ENCODE data around the gene STAP2. TPM values are rescaled to one million over a fixed set of nuclear protein-coding genes. Genes with fewer than 3 reads are reported as not detected.

Gene STAP2
- total RNA-seq, 3 donors from 2014 or later: 1.6 to 51.4 (median 25.9) TPM

DNA sequence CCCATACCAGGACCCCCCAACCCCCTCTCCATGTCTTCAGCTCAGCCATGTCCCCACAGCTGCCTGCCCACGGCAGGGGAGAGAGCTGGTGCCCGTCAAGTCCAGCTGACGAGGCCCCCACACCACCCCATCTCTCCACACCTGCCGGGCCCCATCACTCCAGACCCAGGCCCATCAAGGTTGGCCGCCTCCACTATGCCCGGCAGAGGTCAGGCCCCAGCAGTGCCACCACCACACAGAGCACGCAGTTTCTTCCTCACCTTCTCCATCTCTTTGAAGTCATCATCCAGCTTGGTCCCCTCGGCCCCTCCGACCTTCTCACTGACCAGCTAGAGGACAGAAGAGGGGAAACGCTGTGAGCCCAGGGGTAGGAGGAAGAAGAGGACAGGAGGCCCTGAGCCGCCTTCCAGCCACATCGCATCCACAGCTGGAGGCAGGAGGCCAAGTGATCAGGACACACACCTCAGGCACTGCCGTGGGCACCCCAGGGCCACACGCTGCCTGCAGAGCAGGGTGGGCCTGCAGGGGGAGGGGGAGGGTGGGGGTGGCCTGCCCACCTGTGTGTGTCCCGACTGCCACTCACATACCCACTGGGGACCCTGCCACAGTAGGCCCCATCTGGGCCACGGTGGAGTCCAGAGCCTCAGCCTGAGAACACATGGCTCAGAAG lies 28.2 kb upstream of the STAP2 start:
- H3K36me3 ChIP-seq: no peaks in the 10 kb centered on the region
- H3K27me3 ChIP-seq: no peaks in the 10 kb centered on the region
- H3K27ac ChIP-seq: no peak overlapping the region
- H3K4me3 ChIP-seq: no peak overlapping the region
- TF ChIP-seq, protein P1, sequence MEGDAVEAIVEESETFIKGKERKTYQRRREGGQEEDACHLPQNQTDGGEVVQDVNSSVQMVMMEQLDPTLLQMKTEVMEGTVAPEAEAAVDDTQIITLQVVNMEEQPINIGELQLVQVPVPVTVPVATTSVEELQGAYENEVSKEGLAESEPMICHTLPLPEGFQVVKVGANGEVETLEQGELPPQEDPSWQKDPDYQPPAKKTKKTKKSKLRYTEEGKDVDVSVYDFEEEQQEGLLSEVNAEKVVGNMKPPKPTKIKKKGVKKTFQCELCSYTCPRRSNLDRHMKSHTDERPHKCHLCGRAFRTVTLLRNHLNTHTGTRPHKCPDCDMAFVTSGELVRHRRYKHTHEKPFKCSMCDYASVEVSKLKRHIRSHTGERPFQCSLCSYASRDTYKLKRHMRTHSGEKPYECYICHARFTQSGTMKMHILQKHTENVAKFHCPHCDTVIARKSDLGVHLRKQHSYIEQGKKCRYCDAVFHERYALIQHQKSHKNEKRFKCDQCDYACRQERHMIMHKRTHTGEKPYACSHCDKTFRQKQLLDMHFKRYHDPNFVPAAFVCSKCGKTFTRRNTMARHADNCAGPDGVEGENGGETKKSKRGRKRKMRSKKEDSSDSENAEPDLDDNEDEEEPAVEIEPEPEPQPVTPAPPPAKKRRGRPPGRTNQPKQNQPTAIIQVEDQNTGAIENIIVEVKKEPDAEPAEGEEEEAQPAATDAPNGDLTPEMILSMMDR (IDR thresholded peaks at IDR 0.05): no peak
- TF ChIP-seq POLR2AphosphoS5 (IDR thresholded peaks at IDR 0.05): no peak
- no peak for TF ChIP-seq POLR2A (IDR thresholded peaks at IDR 0.05)
- H3K4me1 ChIP-seq: peaks cover 21 to 35% of the 10 kb centered on the region in 2 donors
- DNase-seq (ENCODE audit: low spot score in 2 of 2): no peak
- no peaks in the 10 kb centered on the region for H3K9me3 ChIP-seq
- intact Hi-C loops (cut with DNase I; ENCODE audit: low total_unique reads): loop anchor here (1.0 to 10.0 kb wide), 3 partner anchors 40 to 1358 kb away; partner anchors contain the start of genes CATSPERD and LONP1

DNA sequence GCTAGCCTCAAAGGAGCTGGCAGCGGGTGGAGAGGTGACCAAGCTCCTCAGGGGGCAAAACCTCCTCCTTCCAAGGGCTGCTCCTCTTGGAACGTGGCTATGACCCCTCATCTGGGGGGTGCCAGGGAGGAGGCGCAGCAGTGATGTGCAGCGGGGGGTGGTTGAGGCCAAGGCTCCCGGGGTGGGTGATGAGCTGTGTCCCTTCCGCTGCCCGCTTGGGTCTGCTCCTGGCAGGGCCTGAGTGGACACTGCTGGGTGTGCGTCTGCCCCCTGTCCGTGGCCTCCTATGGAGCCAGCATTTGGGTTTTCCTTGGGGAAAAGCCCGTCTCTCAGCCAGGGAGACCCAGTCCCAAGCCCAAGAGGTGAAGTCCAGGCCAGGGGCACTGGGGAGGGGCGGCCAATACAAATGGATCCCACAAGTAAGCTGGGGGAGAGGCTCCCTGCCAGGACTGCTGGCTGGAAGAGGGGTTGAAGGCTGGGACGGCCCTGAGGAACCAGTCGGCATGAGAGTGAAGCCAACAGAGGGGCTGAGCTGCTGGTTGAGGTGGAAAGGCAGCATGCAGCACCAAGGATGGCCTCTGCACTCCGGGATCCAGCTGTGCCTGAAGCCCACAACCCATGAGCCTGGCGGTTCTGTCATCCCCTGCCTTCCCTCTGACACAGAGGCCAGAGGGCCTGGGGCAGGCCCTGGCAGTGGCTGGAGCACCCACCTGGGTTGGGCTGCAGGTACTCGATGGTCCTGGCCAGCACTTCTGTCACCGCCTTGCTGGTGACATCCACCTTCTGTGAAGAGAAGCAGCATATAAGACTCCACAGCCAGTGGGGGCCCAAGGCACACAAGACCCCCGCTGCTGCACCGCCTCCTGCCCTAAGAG lies 27.4 kb upstream of the STAP2 start:
- H3K27ac ChIP-seq: no peak overlapping the region
- intact Hi-C loops (cut with DNase I; ENCODE audit: low total_unique reads): loop anchor here (10.0 kb wide), 2 partner anchors 101 to 1359 kb away; partner anchors contain the start of genes CATSPERD and LONP1
- no peaks in the 10 kb centered on the region for H3K27me3 ChIP-seq
- no peak for DNase-seq (ENCODE audit: low spot score in 2 of 2)
- no peaks in the 10 kb centered on the region for H3K9me3 ChIP-seq
- TF ChIP-seq, protein P1 (IDR thresholded peaks at IDR 0.05): no peak
- no peak for TF ChIP-seq POLR2AphosphoS5 (IDR thresholded peaks at IDR 0.05)
- no peak overlapping the region for H3K4me3 ChIP-seq
- H3K4me1 ChIP-seq: peaks cover 21 to 27% of the 10 kb centered on the region in 2 donors
- H3K36me3 ChIP-seq: no peaks in the 10 kb centered on the region

DNA sequence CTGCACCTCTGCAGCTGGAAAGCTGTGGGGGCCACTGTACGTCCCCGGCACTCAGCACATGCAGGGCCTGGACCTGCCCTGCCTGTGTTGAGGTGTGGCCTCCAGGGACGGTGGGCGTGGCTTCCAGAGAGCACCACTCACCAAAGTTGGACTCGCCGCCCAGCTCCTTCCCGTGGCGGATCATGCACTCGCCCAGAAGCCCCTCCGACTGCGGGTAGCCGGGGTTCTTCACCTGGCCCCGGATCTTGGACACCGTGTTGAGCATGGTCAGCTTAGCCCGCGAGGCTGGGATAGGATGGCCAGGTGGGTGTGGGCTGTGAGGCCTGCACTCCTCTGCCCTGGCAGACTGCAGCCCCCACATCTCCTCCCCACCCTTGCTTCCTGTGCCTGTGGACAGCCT lies 26.7 kb upstream of the STAP2 start:
- no peak for TF ChIP-seq POLR2AphosphoS5 (IDR thresholded peaks at IDR 0.05)
- TF ChIP-seq, protein P1 (IDR thresholded peaks at IDR 0.05): no peak
- TF ChIP-seq POLR2A (IDR thresholded peaks at IDR 0.05): no peak
- Histone ChIP-seq H3K27me3 (no peaks in the 10 kb centered on the region), H3K27ac (no peak overlapping the region), H3K4me1 (peaks cover 20 to 21% of the 10 kb centered on the region in 2 donors), H3K4me3 (no peak overlapping the region), H3K9me3 (no peaks in the 10 kb centered on the region), H3K36me3 (no peaks in the 10 kb centered on the region)
- DNase-seq (ENCODE audit: low spot score in 2 of 2): no peak
- intact Hi-C loops (cut with DNase I; ENCODE audit: low total_unique reads): loop anchor here (10.0 kb wide), 2 partner anchors 101 to 1359 kb away; partner anchors contain the start of genes CATSPERD and LONP1

DNA sequence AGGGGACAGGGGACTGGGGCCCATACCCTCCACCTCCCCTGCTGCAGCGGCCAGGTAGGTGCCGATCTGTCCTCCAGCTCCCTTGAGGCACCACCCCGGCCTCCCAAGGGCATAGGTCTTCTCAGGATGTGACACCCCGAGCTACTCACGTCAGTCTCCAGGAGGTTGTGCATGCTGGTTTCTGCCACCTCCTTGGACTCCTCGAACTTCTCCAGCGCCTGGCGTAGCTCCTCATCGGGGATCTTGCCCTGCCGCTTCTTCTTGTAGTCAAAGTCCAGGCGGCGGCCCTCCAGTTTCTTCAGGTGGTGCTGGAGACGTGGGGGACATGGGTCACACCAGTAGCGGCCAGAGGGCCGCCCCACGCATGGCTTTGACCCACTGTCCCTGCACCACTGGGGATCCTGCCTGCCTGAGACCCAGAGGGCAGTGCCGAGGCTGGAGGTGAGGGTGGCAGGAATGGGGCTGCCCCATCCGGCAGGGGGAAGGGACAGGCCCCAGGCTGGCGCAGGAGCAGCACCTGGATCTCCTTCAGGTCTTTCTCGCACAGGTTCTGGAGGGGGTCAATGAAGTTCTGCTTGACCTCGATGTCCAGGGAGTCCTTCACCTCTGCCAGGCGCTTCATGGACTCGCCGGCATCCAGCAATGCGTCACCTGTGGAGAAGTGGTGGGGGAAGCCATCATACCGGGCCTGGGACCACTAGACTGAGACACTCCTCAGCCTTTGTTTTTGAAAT lies 25.1 kb upstream of the STAP2 start:
- DNase-seq (ENCODE audit: low spot score in 2 of 2): no peak
- Histone ChIP-seq H3K27me3 (no peaks in the 10 kb centered on the region), H3K4me1 (peaks cover 8 to 9% of the 10 kb centered on the region in 2 donors), H3K27ac (no peak overlapping the region), H3K36me3 (no peaks in the 10 kb centered on the region), H3K4me3 (no peak overlapping the region), H3K9me3 (no peaks in the 10 kb centered on the region)
- intact Hi-C loops (cut with DNase I; ENCODE audit: low total_unique reads): loop anchor here (10.0 kb wide), 2 partner anchors 99 to 1361 kb away; partner anchors contain the start of genes CATSPERD and LONP1
- TF ChIP-seq POLR2A (IDR thresholded peaks at IDR 0.05): no peak
- TF ChIP-seq POLR2AphosphoS5 (IDR thresholded peaks at IDR 0.05): no peak
- TF ChIP-seq, protein P1 (IDR thresholded peaks at IDR 0.05): no peak

Measured in breast epithelium (tissue), 4 donors.